Esophagus squamous epithelium (tissue), 4 donors: Measurements from ENCODE around the gene EFCAB6.

Experiments used
- POLR2A ChIP-seq, 4 donors: fragments of 450-650 bp; IDR thresholded peaks; one replicate each; pipeline ENCODE4 v1.6.1; 2017; ENCODE audit warnings: antibody characterized with exemption in 4 of 4, mild to moderate bottlenecking in 4 of 4, moderate library complexity in 3 of 4
- TF ChIP-seq, protein P1 (sequence below), 6 experiments: fragments of 450-650 bp in 4 of 6; fragments of 200-600 bp in 2 of 6; sonication (generic) in 2 of 6; IDR thresholded peaks; one replicate each; pipeline ENCODE4 v1.5.1; 2016 to 2019; ENCODE audit warnings: antibody characterized with exemption in 6 of 6, mild to moderate bottlenecking in 4 of 6, moderate library complexity in 4 of 6

DNA sequence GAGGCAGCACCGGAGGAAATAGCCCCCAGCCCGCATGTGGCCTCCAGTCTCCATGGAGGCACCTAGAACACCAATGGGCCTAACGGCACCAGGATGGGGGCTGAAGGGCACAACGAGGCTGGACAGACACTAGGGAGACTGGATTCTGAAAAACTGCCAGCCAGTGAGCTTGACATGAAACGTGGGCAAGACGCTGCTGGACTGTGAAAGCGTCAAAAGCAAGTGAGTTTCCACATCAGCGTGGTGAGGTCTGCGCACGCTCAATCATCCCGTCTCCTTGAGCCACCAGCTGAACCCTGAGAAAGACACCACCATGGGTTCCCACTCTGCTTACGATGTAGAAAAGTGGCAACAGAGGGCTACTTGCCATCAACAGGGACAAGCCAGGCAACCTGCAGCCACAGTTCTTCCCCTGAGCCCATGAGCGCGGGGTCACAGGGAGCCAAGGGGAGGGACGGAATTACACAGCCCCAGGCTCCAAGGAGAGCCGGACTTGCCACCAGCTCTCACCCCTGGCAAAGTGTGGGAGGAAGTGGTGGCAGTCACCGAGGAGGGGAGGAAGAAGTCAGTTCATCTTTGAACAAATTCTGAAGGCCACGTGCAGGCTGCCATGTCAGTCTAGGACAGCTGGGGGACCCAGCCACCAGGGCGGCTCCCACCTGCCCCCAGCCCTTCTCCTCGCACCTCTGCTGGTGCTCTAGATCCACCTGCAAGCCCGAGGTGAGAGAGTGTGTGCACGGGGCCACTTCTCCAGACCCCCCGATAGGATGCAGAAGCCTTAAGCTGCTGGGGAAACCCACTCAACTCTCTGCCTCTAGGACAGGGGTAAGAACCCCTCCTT is 269.2 kb downstream of the EFCAB6 start:
- TF ChIP-seq POLR2A (IDR thresholded peaks at IDR 0.05), result no peak
- TF ChIP-seq, protein P1, sequence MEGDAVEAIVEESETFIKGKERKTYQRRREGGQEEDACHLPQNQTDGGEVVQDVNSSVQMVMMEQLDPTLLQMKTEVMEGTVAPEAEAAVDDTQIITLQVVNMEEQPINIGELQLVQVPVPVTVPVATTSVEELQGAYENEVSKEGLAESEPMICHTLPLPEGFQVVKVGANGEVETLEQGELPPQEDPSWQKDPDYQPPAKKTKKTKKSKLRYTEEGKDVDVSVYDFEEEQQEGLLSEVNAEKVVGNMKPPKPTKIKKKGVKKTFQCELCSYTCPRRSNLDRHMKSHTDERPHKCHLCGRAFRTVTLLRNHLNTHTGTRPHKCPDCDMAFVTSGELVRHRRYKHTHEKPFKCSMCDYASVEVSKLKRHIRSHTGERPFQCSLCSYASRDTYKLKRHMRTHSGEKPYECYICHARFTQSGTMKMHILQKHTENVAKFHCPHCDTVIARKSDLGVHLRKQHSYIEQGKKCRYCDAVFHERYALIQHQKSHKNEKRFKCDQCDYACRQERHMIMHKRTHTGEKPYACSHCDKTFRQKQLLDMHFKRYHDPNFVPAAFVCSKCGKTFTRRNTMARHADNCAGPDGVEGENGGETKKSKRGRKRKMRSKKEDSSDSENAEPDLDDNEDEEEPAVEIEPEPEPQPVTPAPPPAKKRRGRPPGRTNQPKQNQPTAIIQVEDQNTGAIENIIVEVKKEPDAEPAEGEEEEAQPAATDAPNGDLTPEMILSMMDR (IDR thresholded peaks at IDR 0.05), result no peak
